ENCODE results near the gene TIMM23.
"Not testable (repeated sequence)": the region's sequence is repeated elsewhere in the genome, so short reads cannot be mapped to it uniquely, and the experiment has no call there.

TIMM23 gene

GRCh38 chr10:46035923-46036849, 63.9 kb downstream of the TIMM23 start:
- no peak for TF ChIP-seq CTCF (IDR thresholded peaks at IDR 0.05; ENCODE audit: control extremely low read depth, extremely low read depth, low read depth, missing control alignments)
- ChIA-PET POLR2A (no interaction called here), CTCF (interaction anchor here (1.3 to 1.5 kb wide), 2 partner anchors 13 to 16 kb away, joined by 3 to 6 read pairs; no protein-coding TSS in a partner anchor)
- no peak for DNase-seq (ENCODE audit: extremely low spot score)

- no peak for DNase-seq (ENCODE audit: extremely low spot score)
- TF ChIP-seq CTCF (IDR thresholded peaks at IDR 0.05; ENCODE audit: control extremely low read depth, extremely low read depth, low read depth, missing control alignments) = no peak
- ChIA-PET CTCF (interaction anchor here (0.8 to 1.8 kb wide), 3 partner anchors 9 to 14 kb away, joined by 4 to 6 read pairs (median 5); partner anchors contain the start of gene MSMB), POLR2A (no interaction called here)
Observed at GRCh38 chr10:46037107-46037825, 65.0 kb downstream of the TIMM23 start.

GRCh38 chr10:46040004-46040403, 67.7 kb downstream of the TIMM23 start:
- no peak for TF ChIP-seq CTCF (IDR thresholded peaks at IDR 0.05; ENCODE audit: control extremely low read depth, extremely low read depth, low read depth, missing control alignments)
- ChIA-PET POLR2A (no interaction called here), CTCF (interaction anchor here (2.2 kb wide), 1 partner anchor 11 kb away, joined by 5 read pairs; no protein-coding TSS in a partner anchor)

GRCh38 chr10:46042527-46042926, 70.2 kb downstream of the TIMM23 start:
- ChIA-PET POLR2A (no interaction called here), CTCF (interaction anchor here (1.2 kb wide), 1 partner anchor 16 kb away, joined by 3 read pairs; no protein-coding TSS in a partner anchor)
- no peak for DNase-seq (ENCODE audit: extremely low spot score)
- no peak for TF ChIP-seq CTCF (IDR thresholded peaks at IDR 0.05; ENCODE audit: control extremely low read depth, extremely low read depth, low read depth, missing control alignments)

More at GRCh38 chr10:46040004-46040403, 67.7 kb downstream of the TIMM23 start:
- no peak for DNase-seq (ENCODE audit: extremely low spot score)

- no peak for DNase-seq (ENCODE audit: extremely low spot score)
- TF ChIP-seq CTCF (IDR thresholded peaks at IDR 0.05; ENCODE audit: control extremely low read depth, extremely low read depth, low read depth, missing control alignments) = no peak
- CTCF ChIA-PET = interaction anchor here (0.6 to 2.1 kb wide), 2 partner anchors 8 to 17 kb away, joined by 3 to 5 read pairs; no protein-coding TSS in a partner anchor
- POLR2A ChIA-PET = no interaction called here
Observed at GRCh38 chr10:46046261-46046660, 74.0 kb downstream of the TIMM23 start, which contains the start of gene MSMB. Gene MSMB, minus strand, starts transcription at chr10:46046269. Its CDS starts 32 bp downstream, at chr10:46046237.

- TF ChIP-seq CTCF (IDR thresholded peaks at IDR 0.05; ENCODE audit: control extremely low read depth, extremely low read depth, low read depth, missing control alignments) = no peak
- ChIA-PET CTCF (no interaction called here), POLR2A (no interaction called here)
- DNase-seq (ENCODE audit: extremely low spot score) = no peak
Observed at GRCh38 chr10:46048152-46048551, 75.9 kb downstream of the TIMM23 start.

- POLR2A ChIA-PET; CTCF ChIA-PET; DNase-seq (ENCODE audit: extremely low spot score): not testable (repeated sequence)
Observed at GRCh38 chr10:46049497-46049831, 77.2 kb downstream of the TIMM23 start.

All from GM10248 (cell line).